NB4 (cell line): ENCODE results near the gene CCDC60.

Source experiments
- DNase-seq: peaks from one replicate; pipeline ENCODE4 v3.0.0; 2010; ENCODE audit warnings: low read depth
- H3K4me3 ChIP-seq: one replicate; pipeline ENCODE4 v1.5.1; 2011; ENCODE audit warnings: mild to moderate bottlenecking, low read depth, low read length, moderate library complexity
- MYC ChIP-seq: IDR thresholded peaks from 2 replicates; pipeline ENCODE4 v1.6.1; 2011; ENCODE audit warnings: low read depth, low read length
- POLR2A ChIP-seq: IDR thresholded peaks from 2 replicates; pipeline ENCODE4 v1.6.1; 2011; ENCODE audit warnings: mild to moderate bottlenecking; ENCODE audit not compliant: insufficient read length; ENCODE audit errors: extremely low read depth
- TF ChIP-seq, protein P1 (sequence below): IDR thresholded peaks from one replicate; pipeline ENCODE4 v1.5.1; 2012; ENCODE audit warnings: low read depth, low read length
- TF ChIP-seq, protein P2 (sequence below): IDR thresholded peaks from 2 replicates; pipeline ENCODE4 v1.6.1; 2011; ENCODE audit warnings: low read depth, low read length

The CCDC60 gene, protein sequence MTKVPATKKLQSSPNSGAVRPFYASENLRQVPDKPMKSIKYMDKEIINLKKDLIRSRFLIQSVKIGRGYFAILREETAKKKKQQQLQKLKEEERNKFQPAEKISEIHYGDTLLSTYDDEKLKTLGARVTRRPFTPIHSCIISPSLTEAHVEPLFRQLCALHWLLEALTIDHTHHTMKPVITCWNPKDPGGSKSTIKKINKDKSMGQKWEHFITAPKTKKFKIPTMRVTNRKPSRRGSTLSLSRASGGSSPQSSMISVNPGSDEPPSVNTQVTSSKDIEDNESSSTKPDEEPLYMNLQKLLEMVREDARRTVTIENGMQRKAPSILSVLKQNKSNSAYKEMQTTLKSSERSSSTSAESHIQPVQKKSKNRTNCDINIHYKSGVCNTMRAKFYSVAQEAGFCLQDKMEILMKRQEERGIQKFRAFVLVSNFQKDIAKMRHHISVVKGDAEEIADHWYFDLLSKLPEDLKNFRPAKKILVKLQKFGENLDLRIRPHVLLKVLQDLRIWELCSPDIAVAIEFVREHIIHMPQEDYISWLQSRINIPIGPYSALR

DNA sequence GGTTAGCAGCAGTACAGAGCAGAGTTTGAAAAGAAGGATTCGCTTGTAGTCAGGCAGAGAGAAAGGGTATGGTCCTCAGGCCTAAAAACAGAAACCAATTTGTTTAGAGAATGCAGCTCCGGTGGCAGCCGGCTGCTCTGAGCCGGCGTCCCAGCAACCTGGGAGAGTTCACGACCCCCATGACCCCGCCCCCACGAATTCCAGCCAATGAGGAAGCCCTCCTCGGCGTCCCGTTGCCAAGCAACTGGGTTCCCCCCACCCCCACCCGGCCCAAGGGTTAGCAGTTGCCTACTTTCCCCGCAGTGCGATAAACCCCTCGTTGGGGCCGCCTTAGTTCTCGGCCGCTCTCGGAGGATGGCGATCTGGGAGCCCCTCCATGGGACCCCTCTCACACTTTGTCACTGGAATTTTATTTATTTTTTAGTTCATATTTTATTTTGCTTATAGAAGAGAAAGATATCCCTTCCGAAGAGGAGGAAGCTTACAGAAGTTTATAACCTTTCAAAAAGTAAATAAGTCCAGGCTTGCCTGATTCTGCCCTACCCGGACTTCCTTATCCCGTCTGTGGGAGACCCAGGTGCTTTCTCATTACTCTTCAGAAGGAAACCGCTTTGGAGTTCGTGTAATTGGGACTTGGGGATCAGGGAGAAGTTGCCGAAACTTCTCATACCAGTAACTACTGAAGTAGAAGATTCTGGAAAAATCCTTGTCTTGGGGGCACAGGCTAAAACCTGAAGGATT is at the start of gene CCDC60:
CCDC60 (plus strand) TSS at position 300 of the 741 bp plus-strand sequence. CDS start 448 bp downstream, outside the sequence.
- H3K4me3 ChIP-seq: no peak within 1 kb of the TSS
- DNase-seq: no peak
- no peak for TF ChIP-seq MYC
- TF ChIP-seq, protein P1, sequence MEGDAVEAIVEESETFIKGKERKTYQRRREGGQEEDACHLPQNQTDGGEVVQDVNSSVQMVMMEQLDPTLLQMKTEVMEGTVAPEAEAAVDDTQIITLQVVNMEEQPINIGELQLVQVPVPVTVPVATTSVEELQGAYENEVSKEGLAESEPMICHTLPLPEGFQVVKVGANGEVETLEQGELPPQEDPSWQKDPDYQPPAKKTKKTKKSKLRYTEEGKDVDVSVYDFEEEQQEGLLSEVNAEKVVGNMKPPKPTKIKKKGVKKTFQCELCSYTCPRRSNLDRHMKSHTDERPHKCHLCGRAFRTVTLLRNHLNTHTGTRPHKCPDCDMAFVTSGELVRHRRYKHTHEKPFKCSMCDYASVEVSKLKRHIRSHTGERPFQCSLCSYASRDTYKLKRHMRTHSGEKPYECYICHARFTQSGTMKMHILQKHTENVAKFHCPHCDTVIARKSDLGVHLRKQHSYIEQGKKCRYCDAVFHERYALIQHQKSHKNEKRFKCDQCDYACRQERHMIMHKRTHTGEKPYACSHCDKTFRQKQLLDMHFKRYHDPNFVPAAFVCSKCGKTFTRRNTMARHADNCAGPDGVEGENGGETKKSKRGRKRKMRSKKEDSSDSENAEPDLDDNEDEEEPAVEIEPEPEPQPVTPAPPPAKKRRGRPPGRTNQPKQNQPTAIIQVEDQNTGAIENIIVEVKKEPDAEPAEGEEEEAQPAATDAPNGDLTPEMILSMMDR: no peak

DNA sequence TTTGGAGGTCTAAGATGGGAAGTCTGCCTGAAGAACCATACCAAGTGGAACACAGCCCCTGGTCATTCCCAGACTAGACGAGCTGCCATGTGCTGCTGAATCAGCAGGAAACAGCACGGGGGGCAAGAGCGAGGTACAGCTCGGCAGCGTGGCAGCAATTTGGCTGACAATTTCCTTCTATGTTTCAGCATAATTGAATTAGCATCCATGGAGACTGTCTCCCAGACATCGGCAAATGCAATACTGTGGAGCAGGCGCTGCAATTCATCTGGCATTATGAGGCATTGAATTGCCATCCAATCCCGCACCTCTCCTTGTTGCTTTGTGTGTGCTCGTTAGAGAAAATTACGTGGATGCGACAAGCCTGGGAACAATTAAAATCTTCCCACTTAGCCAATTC is 46.0 kb upstream of the CCDC60 start:
- no peak overlapping the region for H3K4me3 ChIP-seq
- TF ChIP-seq, protein P1: no peak
- no peak for TF ChIP-seq POLR2A
- TF ChIP-seq MYC: no peak
- TF ChIP-seq, protein P2, sequence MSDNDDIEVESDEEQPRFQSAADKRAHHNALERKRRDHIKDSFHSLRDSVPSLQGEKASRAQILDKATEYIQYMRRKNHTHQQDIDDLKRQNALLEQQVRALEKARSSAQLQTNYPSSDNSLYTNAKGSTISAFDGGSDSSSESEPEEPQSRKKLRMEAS: no peak
- DNase-seq: no peak

DNA sequence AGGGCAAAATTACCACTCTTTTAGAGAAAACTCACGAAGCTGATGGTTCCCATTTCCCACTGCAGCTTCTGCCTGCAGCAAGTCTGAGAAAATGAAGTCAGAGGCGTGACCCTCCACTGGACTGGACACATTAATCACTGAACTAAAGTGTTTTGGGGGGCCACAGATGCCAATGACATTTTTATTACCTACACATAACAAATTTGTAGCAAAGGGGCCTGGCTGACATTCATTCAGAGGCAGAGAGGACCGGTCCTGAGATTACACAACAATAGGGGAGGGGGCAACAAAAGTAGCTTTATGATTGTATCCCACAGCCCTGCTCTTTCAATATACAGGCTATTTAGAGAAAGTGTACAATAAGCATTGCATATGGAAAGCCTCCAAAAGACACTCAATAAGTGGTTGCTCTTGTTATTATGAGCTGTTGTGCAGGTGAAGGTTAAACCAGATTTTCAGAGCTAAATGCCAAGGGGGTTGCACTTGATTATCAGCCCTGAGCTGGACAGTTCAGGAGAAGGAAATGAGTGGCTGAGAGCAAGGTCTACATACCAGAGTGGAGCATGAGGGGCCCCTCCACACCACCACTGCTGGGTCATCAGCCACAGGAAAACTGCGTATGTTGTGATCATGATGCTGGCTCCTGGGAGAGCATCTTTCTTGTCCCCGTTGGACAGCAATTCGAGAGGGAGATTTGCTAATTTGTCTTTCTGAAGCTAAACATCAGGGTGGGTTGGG is 41.5 kb upstream of the CCDC60 start:
- TF ChIP-seq MYC: no peak
- TF ChIP-seq POLR2A: no peak
- TF ChIP-seq, protein P1: no peak
- TF ChIP-seq, protein P2: no peak
- DNase-seq: no peak
- no peak overlapping the region for H3K4me3 ChIP-seq

DNA sequence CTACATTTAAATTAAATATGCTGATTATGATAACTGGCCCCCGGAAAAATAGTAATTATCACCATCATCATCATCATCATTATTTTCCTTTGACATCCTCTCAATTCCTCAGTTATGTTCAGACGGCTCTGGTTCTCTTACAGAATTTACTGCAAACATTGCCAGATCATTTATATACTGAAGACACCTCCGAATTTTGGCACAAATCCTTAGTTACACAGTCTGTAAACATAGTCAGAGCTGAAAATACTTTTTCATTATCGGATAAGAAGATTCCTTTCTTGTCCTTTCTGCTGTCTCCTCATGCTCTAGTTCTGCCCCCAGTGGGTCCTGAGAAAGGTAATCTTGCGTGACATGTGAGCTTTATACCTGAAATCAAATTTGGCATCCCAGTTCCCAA is 40.3 kb upstream of the CCDC60 start:
- no peak for DNase-seq
- TF ChIP-seq POLR2A (no peak), MYC (no peak)
- TF ChIP-seq, protein P1: no peak
- TF ChIP-seq, protein P2: no peak
- no peak overlapping the region for H3K4me3 ChIP-seq

DNA sequence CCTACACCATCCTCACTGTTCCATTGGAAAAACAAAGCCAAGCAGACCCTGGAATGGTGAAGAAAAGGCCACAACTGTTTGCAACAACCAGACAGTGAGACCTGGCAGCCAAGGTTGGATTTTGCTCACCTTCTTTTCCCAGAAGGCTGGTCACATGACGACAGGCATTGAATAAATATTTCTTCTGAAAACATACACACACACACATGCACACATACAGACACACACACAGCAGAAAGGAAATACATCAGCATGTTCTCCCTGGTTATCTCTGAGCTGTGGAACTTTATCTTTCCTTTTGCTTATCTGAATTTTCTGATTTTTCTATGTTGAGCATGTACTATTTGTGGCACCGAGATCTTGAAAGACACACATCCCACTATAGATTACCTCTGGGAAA is 38.0 kb upstream of the CCDC60 start:
- TF ChIP-seq, protein P2: no peak
- TF ChIP-seq, protein P1: no peak
- no peak for TF ChIP-seq POLR2A
- no peak for TF ChIP-seq MYC
- DNase-seq: no peak
- no peak overlapping the region for H3K4me3 ChIP-seq
